ENCODE data around the gene GPRASP2. TPM values are rescaled to one million over a fixed set of nuclear protein-coding genes. Genes with fewer than 3 reads are reported as not detected.

Gene GPRASP2
- total RNA-seq, 2 donors from 2014 or later, result 12.9 to 20.8 TPM

DNA sequence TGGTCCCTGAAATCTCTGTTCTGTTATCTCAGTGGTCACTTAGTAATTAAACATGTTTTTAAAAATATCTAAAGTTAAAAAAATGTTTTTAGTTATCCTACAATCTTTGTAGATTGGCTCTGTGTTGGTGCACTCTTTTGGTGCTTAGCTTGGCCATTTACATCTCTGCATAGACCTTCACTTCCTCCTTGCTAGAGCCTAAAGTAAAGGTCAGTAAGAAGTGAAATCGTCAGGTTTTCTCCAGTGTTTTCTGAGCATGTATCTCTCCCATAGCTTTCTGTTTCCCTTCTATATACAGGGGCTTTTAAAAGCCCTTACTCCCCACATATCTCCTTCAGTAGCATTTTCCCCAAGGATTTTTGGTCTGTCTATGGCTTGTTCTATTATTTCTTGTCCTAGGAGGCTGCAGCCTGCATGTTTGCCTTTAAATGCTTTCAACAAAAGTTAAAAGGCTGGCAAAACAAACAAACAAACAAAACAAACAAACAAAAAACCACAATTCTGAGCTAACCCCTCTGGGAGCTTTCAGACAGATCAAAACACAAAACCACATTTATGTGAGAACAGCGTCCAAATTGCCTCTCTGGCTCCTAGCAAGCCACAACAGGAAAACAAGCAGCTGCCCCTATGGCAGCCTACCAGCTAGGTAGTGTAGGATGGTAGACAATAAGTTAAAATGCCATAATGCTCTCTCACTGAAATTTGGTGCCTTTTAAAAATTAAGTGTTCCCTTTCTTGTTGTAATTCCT is 27.3 kb upstream of the GPRASP2 start:
- Histone ChIP-seq H3K36me3 (ENCODE audit: control insufficient read depth, insufficient read depth, low read length) (no peaks in the 10 kb centered on the region), H3K4me3 (ENCODE audit: low read length) (no peak overlapping the region), H3K9ac (ENCODE audit: extremely low read depth, low read length, poor library complexity, severe bottlenecking) (no peak overlapping the region), H3K27ac (ENCODE audit: low read depth, low read length) (no peak overlapping the region), H3K9me3 (ENCODE audit: control insufficient read depth, low read length) (peaks cover 5% of the 10 kb centered on the region), H3K4me1 (ENCODE audit: control insufficient read depth, insufficient read depth, low read length) (no peaks in the 10 kb centered on the region), H3K27me3 (ENCODE audit: control insufficient read depth, insufficient read depth, low read length, poor library complexity, severe bottlenecking) (no peaks in the 10 kb centered on the region)
- peaks cover 8% of the 10 kb centered on the region for H3K36me3 Mint-ChIP-seq (ENCODE audit: low read depth)
- H3K4me1 Mint-ChIP-seq, result no peaks in the 10 kb centered on the region
- H3K9me3 Mint-ChIP-seq, result peaks cover 66% of the 10 kb centered on the region
- H3K27me3 Mint-ChIP-seq (ENCODE audit: insufficient read depth), result no peaks in the 10 kb centered on the region
- no peak overlapping the region for H3K27ac Mint-ChIP-seq
- DNase-seq, result no peak
- H3K4me3 Mint-ChIP-seq, result no peak overlapping the region
- TF ChIP-seq, protein P1, sequence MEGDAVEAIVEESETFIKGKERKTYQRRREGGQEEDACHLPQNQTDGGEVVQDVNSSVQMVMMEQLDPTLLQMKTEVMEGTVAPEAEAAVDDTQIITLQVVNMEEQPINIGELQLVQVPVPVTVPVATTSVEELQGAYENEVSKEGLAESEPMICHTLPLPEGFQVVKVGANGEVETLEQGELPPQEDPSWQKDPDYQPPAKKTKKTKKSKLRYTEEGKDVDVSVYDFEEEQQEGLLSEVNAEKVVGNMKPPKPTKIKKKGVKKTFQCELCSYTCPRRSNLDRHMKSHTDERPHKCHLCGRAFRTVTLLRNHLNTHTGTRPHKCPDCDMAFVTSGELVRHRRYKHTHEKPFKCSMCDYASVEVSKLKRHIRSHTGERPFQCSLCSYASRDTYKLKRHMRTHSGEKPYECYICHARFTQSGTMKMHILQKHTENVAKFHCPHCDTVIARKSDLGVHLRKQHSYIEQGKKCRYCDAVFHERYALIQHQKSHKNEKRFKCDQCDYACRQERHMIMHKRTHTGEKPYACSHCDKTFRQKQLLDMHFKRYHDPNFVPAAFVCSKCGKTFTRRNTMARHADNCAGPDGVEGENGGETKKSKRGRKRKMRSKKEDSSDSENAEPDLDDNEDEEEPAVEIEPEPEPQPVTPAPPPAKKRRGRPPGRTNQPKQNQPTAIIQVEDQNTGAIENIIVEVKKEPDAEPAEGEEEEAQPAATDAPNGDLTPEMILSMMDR (conservative IDR thresholded peaks at IDR 0.05), result no peak
- 75% methylated on average over 2 of the region's 2 CpGs; no CpG with 5 or more reads in 1 of the 2 experiments for WGBS, 2 experiments (ENCODE audit: insufficient coverage in 1 of 2, insufficient read length in 1 of 2)

GRCh38 chrX:102694749-102695148 is 17.5 kb upstream of the GPRASP2 start:
- Histone ChIP-seq H3K27me3 (ENCODE audit: control insufficient read depth, insufficient read depth, low read length, poor library complexity, severe bottlenecking) (no peaks in the 10 kb centered on the region), H3K9me3 (ENCODE audit: control insufficient read depth, low read length) (no peaks in the 10 kb centered on the region), H3K9ac (ENCODE audit: extremely low read depth, low read length, poor library complexity, severe bottlenecking) (no peak overlapping the region), H3K4me3 (ENCODE audit: low read length) (no peak overlapping the region), H3K36me3 (ENCODE audit: control insufficient read depth, insufficient read depth, low read length) (no peaks in the 10 kb centered on the region), H3K27ac (ENCODE audit: low read depth, low read length) (no peak overlapping the region), H3K4me1 (ENCODE audit: control insufficient read depth, insufficient read depth, low read length) (no peaks in the 10 kb centered on the region)
- TF ChIP-seq, protein P1 (conservative IDR thresholded peaks at IDR 0.05), result no peak
- H3K27ac Mint-ChIP-seq, result no peak overlapping the region
- no peaks in the 10 kb centered on the region for H3K27me3 Mint-ChIP-seq (ENCODE audit: insufficient read depth)
- H3K4me1 Mint-ChIP-seq, result no peaks in the 10 kb centered on the region
- H3K36me3 Mint-ChIP-seq (ENCODE audit: low read depth), result peaks cover 1% of the 10 kb centered on the region
- 93 to 100% methylated on average over 1 to 3 of the region's 3 CpGs for WGBS, 2 experiments (ENCODE audit: insufficient coverage in 1 of 2, insufficient read length in 1 of 2)
- DNase-seq, result no peak
- H3K4me3 Mint-ChIP-seq, result no peak overlapping the region
- peaks cover 71% of the 10 kb centered on the region for H3K9me3 Mint-ChIP-seq

- Mint-ChIP-seq H3K27me3 (ENCODE audit: insufficient read depth) (no peaks in the 10 kb centered on the region), H3K4me3 (no peak overlapping the region), H3K36me3 (ENCODE audit: low read depth) (no peaks in the 10 kb centered on the region), H3K9me3 (peaks cover 62% of the 10 kb centered on the region), H3K27ac (no peak overlapping the region), H3K4me1 (no peaks in the 10 kb centered on the region)
- Histone ChIP-seq H3K4me1 (ENCODE audit: control insufficient read depth, insufficient read depth, low read length) (no peaks in the 10 kb centered on the region), H3K4me3 (ENCODE audit: low read length) (no peak overlapping the region), H3K27ac (ENCODE audit: low read depth, low read length) (no peak overlapping the region), H3K9ac (ENCODE audit: extremely low read depth, low read length, poor library complexity, severe bottlenecking) (no peak overlapping the region), H3K27me3 (ENCODE audit: control insufficient read depth, insufficient read depth, low read length, poor library complexity, severe bottlenecking) (no peaks in the 10 kb centered on the region), H3K9me3 (ENCODE audit: control insufficient read depth, low read length) (no peaks in the 10 kb centered on the region), H3K36me3 (ENCODE audit: control insufficient read depth, insufficient read depth, low read length) (no peaks in the 10 kb centered on the region)
- DNase-seq, result no peak
- TF ChIP-seq, protein P1 (conservative IDR thresholded peaks at IDR 0.05), result no peak
Observed at GRCh38 chrX:102696306-102696705, 15.9 kb upstream of the GPRASP2 start.
